SK-N-SH (cell line): ENCODE results near the gene RER1. TPM values are rescaled to one million over a fixed set of nuclear protein-coding genes. Genes with fewer than 3 reads are reported as not detected.

Experiments
- CTCF ChIA-PET: fragments of 300-600, 350-600 bp; formaldehyde crosslinking; extraction: SDS; loops from one replicate; lab custom pipeline; 2021; lab: Yijun Ruan, JAX
- POLR2A ChIA-PET: fragments of 350-600 bp; sonication (Branson Sonifier 250); formaldehyde crosslinking; extraction: SDS; loops from one replicate; lab custom pipeline; 2020; ENCODE audit warnings: antibody characterized with exemption, inconsistent platforms; lab: Yijun Ruan, JAX
- DNase-seq: peaks from one replicate; pipeline ENCODE4 v3.0.0; 2012
- H2AFZ ChIP-seq: fragments of 200-600 bp; sonication (generic); 2 replicates; pipeline ENCODE4 v1.8.1; 2016; ENCODE audit warnings: antibody characterized with exemption, mild to moderate bottlenecking, low read depth
- H3F3A ChIP-seq: fragments of 200-600 bp; sonication (generic); replicated peaks from 2 replicates; pipeline ENCODE3; 2016; ENCODE audit warnings: antibody characterized with exemption, mild to moderate bottlenecking; ENCODE audit not compliant: insufficient read depth
- H3K27ac ChIP-seq, 2 experiments: fragments of 200-500 bp in 1 of 2; fragments of 200-600 bp in 1 of 2; sonication (Bioruptor generic) in 1 of 2; sonication (generic), shearing (Covaris generic) in 1 of 2; 2 replicates each; pipeline versions ENCODE4 v1.5.1 to v1.6.1; 2014 to 2016; ENCODE audit warnings: low read depth in 2 of 2, inconsistent platforms in 1 of 2, low read length in 1 of 2, mild to moderate bottlenecking in 1 of 2, mixed read lengths in 1 of 2
- H3K27me3 ChIP-seq: fragments of 200-600 bp; sonication (generic), shearing (Covaris generic); 2 replicates; pipeline ENCODE4 v1.6.1; 2016; ENCODE audit warnings: mixed run types; ENCODE audit not compliant: insufficient read depth
- H3K36me3 ChIP-seq, 2 experiments: fragments of 200-500 bp in 1 of 2; fragments of 200-600 bp in 1 of 2; sonication (Bioruptor generic) in 1 of 2; sonication (generic) in 1 of 2; replicated peaks in 1 of 2; 2 replicates each; pipeline versions ENCODE3 to v1.5.1; 2014 to 2016; ENCODE audit warnings: low read length in 1 of 2, mild to moderate bottlenecking in 1 of 2; ENCODE audit not compliant: insufficient read depth in 2 of 2, control insufficient read depth in 1 of 2
- H3K4me1 ChIP-seq, 2 experiments: fragments of 200-500 bp in 1 of 2; fragments of 200-600 bp in 1 of 2; sonication (Bioruptor generic) in 1 of 2; sonication (generic), shearing (Covaris generic) in 1 of 2; 2 replicates each; pipeline versions ENCODE4 v1.5.1 to v1.6.1; 2014 to 2016; ENCODE audit warnings: low read depth in 1 of 2, low read length in 1 of 2, mixed run types in 1 of 2; ENCODE audit not compliant: insufficient read depth in 2 of 2, control insufficient read depth in 1 of 2
- H3K4me2 ChIP-seq: fragments of 200-600 bp; sonication (generic), shearing (Covaris generic); 2 replicates; pipeline ENCODE4 v1.6.1; 2017; ENCODE audit warnings: mixed run types
- H3K4me3 ChIP-seq, 2 experiments: fragments of 200-500 bp in 1 of 2; fragments of 200-600 bp in 1 of 2; sonication (Bioruptor generic) in 1 of 2; sonication (generic), shearing (Covaris generic) in 1 of 2; 2 replicates each; pipeline versions ENCODE4 v1.5.1 to v1.8.1; 2014 to 2016; ENCODE audit warnings: low read depth in 2 of 2, inconsistent platforms in 1 of 2, low read length in 1 of 2, mild to moderate bottlenecking in 1 of 2, mixed read lengths in 1 of 2, moderate library complexity in 1 of 2
- H3K79me2 ChIP-seq: fragments of 200-600 bp; sonication (generic); 2 replicates; pipeline ENCODE4 v1.8.1; 2017; ENCODE audit warnings: mild to moderate bottlenecking; ENCODE audit not compliant: insufficient read depth
- H3K9ac ChIP-seq: fragments of 200-600 bp; sonication (generic); 2 replicates; pipeline ENCODE4 v1.6.1; 2017; ENCODE audit warnings: mixed run types
- H3K9me2 ChIP-seq: fragments of 200-600 bp; sonication (generic); 2 replicates; pipeline ENCODE4 v1.6.1; 2017; ENCODE audit warnings: mixed run types
- H3K9me3 ChIP-seq: fragments of 200-600 bp; sonication (generic); 2 replicates; pipeline ENCODE4 v1.6.1; 2017; ENCODE audit warnings: mixed run types, mild to moderate bottlenecking, moderate library complexity
- H4K20me1 ChIP-seq: fragments of 200-600 bp; sonication (generic); 2 replicates; pipeline ENCODE4 v1.6.1; 2017; ENCODE audit warnings: mild to moderate bottlenecking, mixed run types; ENCODE audit not compliant: insufficient read depth
- FOSL2 ChIP-seq: IDR thresholded peaks from 2 replicates; pipeline ENCODE4 v1.4.0; 2012; ENCODE audit warnings: low read depth, mild to moderate bottlenecking, moderate library complexity, borderline replicate concordance
- MEF2A ChIP-seq: IDR thresholded peaks from 2 replicates; pipeline ENCODE4 v1.4.0; 2012; ENCODE audit warnings: low read depth, borderline replicate concordance
- RFX5 ChIP-seq: IDR thresholded peaks from 2 replicates; pipeline ENCODE4 v1.6.1; 2012; ENCODE audit warnings: mild to moderate bottlenecking, improper control_type of control experiment, low read length
- RXRA ChIP-seq: IDR thresholded peaks from 2 replicates; pipeline ENCODE4 v1.4.0; 2012; ENCODE audit warnings: low read depth, mild to moderate bottlenecking, borderline replicate concordance
- YY1 ChIP-seq: IDR thresholded peaks from 2 replicates; pipeline ENCODE4 v1.4.0; 2012; ENCODE audit warnings: low read depth, mild to moderate bottlenecking
- WGBS: methylation state at CpG from one replicate; pipeline ENCODE4 v1.1.6; 2017; ENCODE audit warnings: low lambda C conversion rate; 5-methylcytosine and 5-hydroxymethylcytosine counted together
- polyA plus RNA-seq, 3 experiments: library from polyadenylated mRNA; depleted of rRNA; stranded (reverse); fragments of >200 nt; gene quantifications; 2 replicates each; pipeline ENCODE4 v1.2.3, GENCODE V29; 2012
- TF ChIP-seq, protein P1 (sequence below): IDR thresholded peaks from 2 replicates; pipeline ENCODE4; 2012
- TF ChIP-seq, protein P2 (sequence below): IDR thresholded peaks from 2 replicates; pipeline ENCODE4 v1.4.0; 2012; ENCODE audit warnings: low read depth, borderline replicate concordance
- TF ChIP-seq, protein P3 (sequence below): fragments of 150-350 bp; IDR thresholded peaks from 2 replicates; pipeline ENCODE4 v1.6.1; 2017; ENCODE audit warnings: antibody characterized with exemption, low read length, low read depth, borderline replicate concordance
- TF ChIP-seq, protein P4 (sequence below): fragments of 150-350 bp; IDR thresholded peaks from 2 replicates; pipeline ENCODE4 v1.6.1; 2016; ENCODE audit warnings: mild to moderate bottlenecking, low read depth, low read length

Gene RER1
- polyA plus RNA-seq, 1 of the 3 experiments (the other 2 are of a cell fraction), result 181 TPM

DNA sequence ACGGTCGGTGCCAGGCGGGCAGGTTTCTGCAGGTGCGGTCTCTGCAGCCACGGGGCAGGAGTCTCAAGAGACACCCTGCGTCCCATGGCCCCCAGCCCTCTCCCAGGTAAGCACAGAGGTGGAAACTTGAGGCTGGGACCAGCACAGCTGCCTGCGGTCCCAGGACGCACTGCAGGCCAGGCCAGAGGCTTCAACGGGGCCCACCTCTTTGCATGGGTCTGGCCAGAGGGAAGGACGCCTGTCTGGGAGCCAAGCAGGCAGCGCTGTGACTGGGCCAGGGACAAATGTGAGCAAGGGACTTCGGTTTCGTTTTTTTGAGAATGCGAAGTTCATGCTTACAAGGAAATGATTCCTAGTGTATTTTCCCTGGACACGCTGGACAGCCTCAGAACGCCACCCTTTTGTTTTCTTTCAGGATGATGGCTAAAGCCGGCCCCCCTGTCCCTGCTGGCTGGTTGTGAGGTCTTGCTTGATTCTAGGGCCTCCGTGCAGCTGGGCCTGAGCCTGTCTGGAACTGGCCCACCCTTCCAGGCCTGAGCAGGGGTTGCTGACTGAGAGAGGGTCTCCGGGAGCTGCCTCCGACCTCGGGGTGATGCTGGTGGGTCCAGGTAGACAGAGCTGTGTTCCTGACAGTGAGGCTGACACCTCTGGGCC is 38.6 kb upstream of the RER1 start:
- DNase-seq, result no peak
- Histone ChIP-seq H3F3A (no peaks in the 10 kb centered on the region), H3K27me3 (no peaks in the 10 kb centered on the region), H4K20me1 (no peaks in the 10 kb centered on the region), H3K36me3 (no peaks in the 10 kb centered on the region), H3K4me3 (no peak overlapping the region), H3K4me1 (no peaks in the 10 kb centered on the region; a peak in 1 of 4 replicates), H3K9me3 (no peaks in the 10 kb centered on the region), H3K9me2 (no peaks in the 10 kb centered on the region), H3K79me2 (no peaks in the 10 kb centered on the region), H3K9ac (no peak overlapping the region), H3K4me2 (no peak overlapping the region), H3K27ac (no peak overlapping the region), H2AFZ (no peak overlapping the region)
- 78% methylated on average over 8 of the region's 21 CpGs for WGBS
- CTCF ChIA-PET, result interaction anchor here (1.3 kb wide), 1 partner anchor 38 kb away, joined by 3 read pairs; no protein-coding TSS in a partner anchor
- POLR2A ChIA-PET, result no interaction called here
- TF ChIP-seq FOSL2, result no peak
- TF ChIP-seq, protein P1, sequence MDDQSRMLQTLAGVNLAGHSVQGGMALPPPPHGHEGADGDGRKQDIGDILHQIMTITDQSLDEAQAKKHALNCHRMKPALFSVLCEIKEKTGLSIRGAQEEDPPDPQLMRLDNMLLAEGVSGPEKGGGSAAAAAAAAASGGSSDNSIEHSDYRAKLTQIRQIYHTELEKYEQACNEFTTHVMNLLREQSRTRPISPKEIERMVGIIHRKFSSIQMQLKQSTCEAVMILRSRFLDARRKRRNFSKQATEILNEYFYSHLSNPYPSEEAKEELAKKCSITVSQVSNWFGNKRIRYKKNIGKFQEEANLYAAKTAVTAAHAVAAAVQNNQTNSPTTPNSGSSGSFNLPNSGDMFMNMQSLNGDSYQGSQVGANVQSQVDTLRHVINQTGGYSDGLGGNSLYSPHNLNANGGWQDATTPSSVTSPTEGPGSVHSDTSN, result no peak
- no peak for TF ChIP-seq MEF2A
- TF ChIP-seq, protein P2, sequence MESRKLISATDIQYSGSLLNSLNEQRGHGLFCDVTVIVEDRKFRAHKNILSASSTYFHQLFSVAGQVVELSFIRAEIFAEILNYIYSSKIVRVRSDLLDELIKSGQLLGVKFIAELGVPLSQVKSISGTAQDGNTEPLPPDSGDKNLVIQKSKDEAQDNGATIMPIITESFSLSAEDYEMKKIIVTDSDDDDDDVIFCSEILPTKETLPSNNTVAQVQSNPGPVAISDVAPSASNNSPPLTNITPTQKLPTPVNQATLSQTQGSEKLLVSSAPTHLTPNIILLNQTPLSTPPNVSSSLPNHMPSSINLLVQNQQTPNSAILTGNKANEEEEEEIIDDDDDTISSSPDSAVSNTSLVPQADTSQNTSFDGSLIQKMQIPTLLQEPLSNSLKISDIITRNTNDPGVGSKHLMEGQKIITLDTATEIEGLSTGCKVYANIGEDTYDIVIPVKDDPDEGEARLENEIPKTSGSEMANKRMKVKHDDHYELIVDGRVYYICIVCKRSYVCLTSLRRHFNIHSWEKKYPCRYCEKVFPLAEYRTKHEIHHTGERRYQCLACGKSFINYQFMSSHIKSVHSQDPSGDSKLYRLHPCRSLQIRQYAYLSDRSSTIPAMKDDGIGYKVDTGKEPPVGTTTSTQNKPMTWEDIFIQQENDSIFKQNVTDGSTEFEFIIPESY, result no peak
- no peak for TF ChIP-seq RXRA
- TF ChIP-seq, protein P3, sequence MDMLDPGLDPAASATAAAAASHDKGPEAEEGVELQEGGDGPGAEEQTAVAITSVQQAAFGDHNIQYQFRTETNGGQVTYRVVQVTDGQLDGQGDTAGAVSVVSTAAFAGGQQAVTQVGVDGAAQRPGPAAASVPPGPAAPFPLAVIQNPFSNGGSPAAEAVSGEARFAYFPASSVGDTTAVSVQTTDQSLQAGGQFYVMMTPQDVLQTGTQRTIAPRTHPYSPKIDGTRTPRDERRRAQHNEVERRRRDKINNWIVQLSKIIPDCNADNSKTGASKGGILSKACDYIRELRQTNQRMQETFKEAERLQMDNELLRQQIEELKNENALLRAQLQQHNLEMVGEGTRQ, result no peak
- TF ChIP-seq, protein P4, sequence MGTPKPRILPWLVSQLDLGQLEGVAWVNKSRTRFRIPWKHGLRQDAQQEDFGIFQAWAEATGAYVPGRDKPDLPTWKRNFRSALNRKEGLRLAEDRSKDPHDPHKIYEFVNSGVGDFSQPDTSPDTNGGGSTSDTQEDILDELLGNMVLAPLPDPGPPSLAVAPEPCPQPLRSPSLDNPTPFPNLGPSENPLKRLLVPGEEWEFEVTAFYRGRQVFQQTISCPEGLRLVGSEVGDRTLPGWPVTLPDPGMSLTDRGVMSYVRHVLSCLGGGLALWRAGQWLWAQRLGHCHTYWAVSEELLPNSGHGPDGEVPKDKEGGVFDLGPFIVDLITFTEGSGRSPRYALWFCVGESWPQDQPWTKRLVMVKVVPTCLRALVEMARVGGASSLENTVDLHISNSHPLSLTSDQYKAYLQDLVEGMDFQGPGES, result no peak
- TF ChIP-seq YY1, result no peak
- TF ChIP-seq RFX5, result no peak
